ENCODE results near the gene LSAMP.

- TF ChIP-seq CREB1 (CRISPR knock-in tag; IDR thresholded peaks at IDR 0.05; ENCODE audit: low read depth): no peak
- no peak for TF ChIP-seq CTCF (conservative IDR thresholded peaks at IDR 0.05; ENCODE audit: low read depth in 2 of 2)
- no peak for TF ChIP-seq EZH2phosphoT487 (IDR thresholded peaks at IDR 0.05; ENCODE audit: unreplicated experiment)
- no peak for TF ChIP-seq JUNB (IDR thresholded peaks at IDR 0.05; ENCODE audit: unreplicated experiment)
- TF ChIP-seq ETS1 (IDR thresholded peaks at IDR 0.05): no peak
- TF ChIP-seq POLR2AphosphoS5 (IDR thresholded peaks at IDR 0.05; ENCODE audit: low read depth): no peak
- TF ChIP-seq STAT1 (IDR thresholded peaks at IDR 0.05; ENCODE audit: unreplicated experiment): no peak
- TF ChIP-seq EZH2 (IDR thresholded peaks at IDR 0.05; ENCODE audit: low read depth, unreplicated experiment): no peak
- TF ChIP-seq ZNF114 (CRISPR knock-in tag; IDR thresholded peaks at IDR 0.05): no peak
- no peak for TF ChIP-seq ZNF462 (CRISPR knock-in tag; IDR thresholded peaks at IDR 0.05)
- no peak for TF ChIP-seq ZNF331 (CRISPR knock-in tag; IDR thresholded peaks at IDR 0.05; ENCODE audit: low read depth)
- no peak for TF ChIP-seq REST (IDR thresholded peaks at IDR 0.05; ENCODE audit: unreplicated experiment)
- TF ChIP-seq NANOG (IDR thresholded peaks at IDR 0.05; ENCODE audit: borderline replicate concordance): no peak
Observed at GRCh38 chr3:116298151-116298550, 147.1 kb downstream of the LSAMP start.
